GM23338 (cell line): ENCODE measurements around the gene CHCHD10.

Experiments
- CREB1 ChIP-seq: fragments of 250-450 bp; sonication (Bioruptor Pico); IDR thresholded peaks from 2 replicates; pipeline ENCODE4 v1.5.0; 2020; ENCODE audit warnings: low read depth, mild to moderate bottlenecking, moderate library complexity
- EZH2 ChIP-seq: fragments of 200-600 bp; sonication (generic); IDR thresholded peaks from one replicate; pipeline ENCODE4 v1.8.0; 2017; ENCODE audit warnings: antibody characterized with exemption, mild to moderate bottlenecking, low read depth; ENCODE audit not compliant: unreplicated experiment
- EZH2phosphoT487 ChIP-seq: fragments of 200-600 bp; sonication (generic); IDR thresholded peaks from one replicate; pipeline ENCODE4 v1.8.1; 2018; ENCODE audit warnings: antibody characterized with exemption; ENCODE audit not compliant: unreplicated experiment
- JUNB ChIP-seq: IDR thresholded peaks from one replicate; pipeline ENCODE4 v1.6.1; 2016; ENCODE audit warnings: antibody characterized with exemption; ENCODE audit not compliant: unreplicated experiment
- NANOG ChIP-seq: IDR thresholded peaks from 2 replicates; pipeline ENCODE4 v1.6.1; 2016; ENCODE audit warnings: antibody characterized with exemption, borderline replicate concordance
- POLR2AphosphoS5 ChIP-seq: IDR thresholded peaks from 2 replicates; pipeline ENCODE4 v1.6.1; 2016; ENCODE audit warnings: antibody characterized with exemption, low read depth
- STAT1 ChIP-seq: IDR thresholded peaks from one replicate; pipeline ENCODE4 v1.6.1; 2016; ENCODE audit warnings: antibody characterized with exemption; ENCODE audit not compliant: unreplicated experiment
- ZNF114 ChIP-seq: fragments of 250-450 bp; sonication (Bioruptor Pico); IDR thresholded peaks from 2 replicates; pipeline ENCODE4 v1.5.0; 2020; ENCODE audit warnings: mild to moderate bottlenecking, moderate library complexity
- ZNF331 ChIP-seq: fragments of 250-450 bp; sonication (Bioruptor Pico); IDR thresholded peaks from 2 replicates; pipeline ENCODE4 v1.5.0; 2020; ENCODE audit warnings: low read depth, mild to moderate bottlenecking, moderate library complexity
- TF ChIP-seq, protein P1 (sequence below), 2 experiments: fragments of 200-600 bp in 1 of 2; sonication (generic) in 1 of 2; conservative IDR thresholded peaks; 2 replicates each; pipeline versions ENCODE4 v1.5.1 to v1.6.1; 2016 to 2017; ENCODE audit warnings: antibody characterized with exemption in 2 of 2, low read depth in 2 of 2, mild to moderate bottlenecking in 2 of 2, moderate library complexity in 1 of 2
- TF ChIP-seq, protein P2 (sequence below): fragments of 250-450 bp; sonication (Bioruptor Pico); IDR thresholded peaks from 2 replicates; pipeline ENCODE4 v1.5.0; 2020; ENCODE audit warnings: mild to moderate bottlenecking, moderate library complexity
- TF ChIP-seq, protein P3 (sequence below): IDR thresholded peaks from one replicate; pipeline ENCODE4 v1.6.1; 2018; ENCODE audit warnings: antibody characterized with exemption; ENCODE audit not compliant: unreplicated experiment

DNA sequence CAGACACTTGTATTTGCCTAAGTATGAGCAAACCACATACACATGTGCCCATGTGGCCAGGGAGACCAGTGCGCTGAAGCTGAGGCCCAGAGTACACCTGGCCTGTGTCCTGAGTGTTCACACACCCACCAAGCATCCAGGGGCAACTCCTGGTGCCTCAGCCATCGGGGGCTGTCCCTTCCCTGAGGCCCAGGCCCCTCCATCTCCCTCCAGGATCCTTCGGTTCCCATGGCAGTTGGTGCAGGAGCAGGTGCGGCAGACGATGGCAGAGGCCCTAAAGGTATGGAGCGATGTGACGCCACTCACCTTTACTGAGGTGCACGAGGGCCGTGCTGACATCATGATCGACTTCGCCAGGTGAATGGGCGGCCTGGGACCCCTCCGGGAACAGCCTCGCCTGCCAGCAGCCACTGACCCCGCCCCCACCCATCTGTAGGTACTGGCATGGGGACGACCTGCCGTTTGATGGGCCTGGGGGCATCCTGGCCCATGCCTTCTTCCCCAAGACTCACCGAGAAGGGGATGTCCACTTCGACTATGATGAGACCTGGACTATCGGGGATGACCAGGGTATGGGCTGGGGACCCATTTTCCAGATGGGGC, 12.5 kb upstream of the CHCHD10 start:
- TF ChIP-seq, protein P1, sequence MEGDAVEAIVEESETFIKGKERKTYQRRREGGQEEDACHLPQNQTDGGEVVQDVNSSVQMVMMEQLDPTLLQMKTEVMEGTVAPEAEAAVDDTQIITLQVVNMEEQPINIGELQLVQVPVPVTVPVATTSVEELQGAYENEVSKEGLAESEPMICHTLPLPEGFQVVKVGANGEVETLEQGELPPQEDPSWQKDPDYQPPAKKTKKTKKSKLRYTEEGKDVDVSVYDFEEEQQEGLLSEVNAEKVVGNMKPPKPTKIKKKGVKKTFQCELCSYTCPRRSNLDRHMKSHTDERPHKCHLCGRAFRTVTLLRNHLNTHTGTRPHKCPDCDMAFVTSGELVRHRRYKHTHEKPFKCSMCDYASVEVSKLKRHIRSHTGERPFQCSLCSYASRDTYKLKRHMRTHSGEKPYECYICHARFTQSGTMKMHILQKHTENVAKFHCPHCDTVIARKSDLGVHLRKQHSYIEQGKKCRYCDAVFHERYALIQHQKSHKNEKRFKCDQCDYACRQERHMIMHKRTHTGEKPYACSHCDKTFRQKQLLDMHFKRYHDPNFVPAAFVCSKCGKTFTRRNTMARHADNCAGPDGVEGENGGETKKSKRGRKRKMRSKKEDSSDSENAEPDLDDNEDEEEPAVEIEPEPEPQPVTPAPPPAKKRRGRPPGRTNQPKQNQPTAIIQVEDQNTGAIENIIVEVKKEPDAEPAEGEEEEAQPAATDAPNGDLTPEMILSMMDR (conservative IDR thresholded peaks at IDR 0.05; ENCODE audit: low read depth in 2 of 2), result no peak
- TF ChIP-seq, protein P2, sequence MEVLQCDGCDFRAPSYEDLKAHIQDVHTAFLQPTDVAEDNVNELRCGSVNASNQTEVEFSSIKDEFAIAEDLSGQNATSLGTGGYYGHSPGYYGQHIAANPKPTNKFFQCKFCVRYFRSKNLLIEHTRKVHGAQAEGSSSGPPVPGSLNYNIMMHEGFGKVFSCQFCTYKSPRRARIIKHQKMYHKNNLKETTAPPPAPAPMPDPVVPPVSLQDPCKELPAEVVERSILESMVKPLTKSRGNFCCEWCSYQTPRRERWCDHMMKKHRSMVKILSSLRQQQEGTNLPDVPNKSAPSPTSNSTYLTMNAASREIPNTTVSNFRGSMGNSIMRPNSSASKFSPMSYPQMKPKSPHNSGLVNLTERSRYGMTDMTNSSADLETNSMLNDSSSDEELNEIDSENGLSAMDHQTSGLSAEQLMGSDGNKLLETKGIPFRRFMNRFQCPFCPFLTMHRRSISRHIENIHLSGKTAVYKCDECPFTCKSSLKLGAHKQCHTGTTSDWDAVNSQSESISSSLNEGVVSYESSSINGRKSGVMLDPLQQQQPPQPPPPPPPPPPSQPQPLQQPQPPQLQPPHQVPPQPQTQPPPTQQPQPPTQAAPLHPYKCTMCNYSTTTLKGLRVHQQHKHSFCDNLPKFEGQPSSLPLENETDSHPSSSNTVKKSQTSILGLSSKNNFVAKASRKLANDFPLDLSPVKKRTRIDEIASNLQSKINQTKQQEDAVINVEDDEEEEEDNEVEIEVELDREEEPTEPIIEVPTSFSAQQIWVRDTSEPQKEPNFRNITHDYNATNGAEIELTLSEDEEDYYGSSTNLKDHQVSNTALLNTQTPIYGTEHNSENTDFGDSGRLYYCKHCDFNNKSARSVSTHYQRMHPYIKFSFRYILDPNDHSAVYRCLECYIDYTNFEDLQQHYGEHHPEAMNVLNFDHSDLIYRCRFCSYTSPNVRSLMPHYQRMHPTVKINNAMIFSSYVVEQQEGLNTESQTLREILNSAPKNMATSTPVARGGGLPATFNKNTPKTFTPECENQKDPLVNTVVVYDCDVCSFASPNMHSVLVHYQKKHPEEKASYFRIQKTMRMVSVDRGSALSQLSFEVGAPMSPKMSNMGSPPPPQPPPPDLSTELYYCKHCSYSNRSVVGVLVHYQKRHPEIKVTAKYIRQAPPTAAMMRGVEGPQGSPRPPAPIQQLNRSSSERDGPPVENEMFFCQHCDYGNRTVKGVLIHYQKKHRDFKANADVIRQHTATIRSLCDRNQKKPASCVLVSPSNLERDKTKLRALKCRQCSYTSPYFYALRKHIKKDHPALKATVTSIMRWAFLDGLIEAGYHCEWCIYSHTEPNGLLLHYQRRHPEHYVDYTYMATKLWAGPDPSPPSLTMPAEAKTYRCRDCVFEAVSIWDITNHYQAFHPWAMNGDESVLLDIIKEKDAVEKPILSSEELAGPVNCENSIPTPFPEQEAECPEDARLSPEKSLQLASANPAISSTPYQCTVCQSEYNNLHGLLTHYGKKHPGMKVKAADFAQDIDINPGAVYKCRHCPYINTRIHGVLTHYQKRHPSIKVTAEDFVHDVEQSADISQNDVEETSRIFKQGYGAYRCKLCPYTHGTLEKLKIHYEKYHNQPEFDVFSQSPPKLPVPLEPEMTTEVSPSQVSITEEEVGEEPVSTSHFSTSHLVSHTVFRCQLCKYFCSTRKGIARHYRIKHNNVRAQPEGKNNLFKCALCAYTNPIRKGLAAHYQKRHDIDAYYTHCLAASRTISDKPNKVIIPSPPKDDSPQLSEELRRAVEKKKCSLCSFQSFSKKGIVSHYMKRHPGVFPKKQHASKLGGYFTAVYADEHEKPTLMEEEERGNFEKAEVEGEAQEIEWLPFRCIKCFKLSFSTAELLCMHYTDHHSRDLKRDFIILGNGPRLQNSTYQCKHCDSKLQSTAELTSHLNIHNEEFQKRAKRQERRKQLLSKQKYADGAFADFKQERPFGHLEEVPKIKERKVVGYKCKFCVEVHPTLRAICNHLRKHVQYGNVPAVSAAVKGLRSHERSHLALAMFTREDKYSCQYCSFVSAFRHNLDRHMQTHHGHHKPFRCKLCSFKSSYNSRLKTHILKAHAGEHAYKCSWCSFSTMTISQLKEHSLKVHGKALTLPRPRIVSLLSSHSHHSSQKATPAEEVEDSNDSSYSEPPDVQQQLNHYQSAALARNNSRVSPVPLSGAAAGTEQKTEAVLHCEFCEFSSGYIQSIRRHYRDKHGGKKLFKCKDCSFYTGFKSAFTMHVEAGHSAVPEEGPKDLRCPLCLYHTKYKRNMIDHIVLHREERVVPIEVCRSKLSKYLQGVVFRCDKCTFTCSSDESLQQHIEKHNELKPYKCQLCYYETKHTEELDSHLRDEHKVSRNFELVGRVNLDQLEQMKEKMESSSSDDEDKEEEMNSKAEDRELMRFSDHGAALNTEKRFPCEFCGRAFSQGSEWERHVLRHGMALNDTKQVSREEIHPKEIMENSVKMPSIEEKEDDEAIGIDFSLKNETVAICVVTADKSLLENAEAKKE (CRISPR knock-in tag), result no peak
- no peak for TF ChIP-seq POLR2AphosphoS5
- no peak for TF ChIP-seq CREB1
- TF ChIP-seq, protein P3, sequence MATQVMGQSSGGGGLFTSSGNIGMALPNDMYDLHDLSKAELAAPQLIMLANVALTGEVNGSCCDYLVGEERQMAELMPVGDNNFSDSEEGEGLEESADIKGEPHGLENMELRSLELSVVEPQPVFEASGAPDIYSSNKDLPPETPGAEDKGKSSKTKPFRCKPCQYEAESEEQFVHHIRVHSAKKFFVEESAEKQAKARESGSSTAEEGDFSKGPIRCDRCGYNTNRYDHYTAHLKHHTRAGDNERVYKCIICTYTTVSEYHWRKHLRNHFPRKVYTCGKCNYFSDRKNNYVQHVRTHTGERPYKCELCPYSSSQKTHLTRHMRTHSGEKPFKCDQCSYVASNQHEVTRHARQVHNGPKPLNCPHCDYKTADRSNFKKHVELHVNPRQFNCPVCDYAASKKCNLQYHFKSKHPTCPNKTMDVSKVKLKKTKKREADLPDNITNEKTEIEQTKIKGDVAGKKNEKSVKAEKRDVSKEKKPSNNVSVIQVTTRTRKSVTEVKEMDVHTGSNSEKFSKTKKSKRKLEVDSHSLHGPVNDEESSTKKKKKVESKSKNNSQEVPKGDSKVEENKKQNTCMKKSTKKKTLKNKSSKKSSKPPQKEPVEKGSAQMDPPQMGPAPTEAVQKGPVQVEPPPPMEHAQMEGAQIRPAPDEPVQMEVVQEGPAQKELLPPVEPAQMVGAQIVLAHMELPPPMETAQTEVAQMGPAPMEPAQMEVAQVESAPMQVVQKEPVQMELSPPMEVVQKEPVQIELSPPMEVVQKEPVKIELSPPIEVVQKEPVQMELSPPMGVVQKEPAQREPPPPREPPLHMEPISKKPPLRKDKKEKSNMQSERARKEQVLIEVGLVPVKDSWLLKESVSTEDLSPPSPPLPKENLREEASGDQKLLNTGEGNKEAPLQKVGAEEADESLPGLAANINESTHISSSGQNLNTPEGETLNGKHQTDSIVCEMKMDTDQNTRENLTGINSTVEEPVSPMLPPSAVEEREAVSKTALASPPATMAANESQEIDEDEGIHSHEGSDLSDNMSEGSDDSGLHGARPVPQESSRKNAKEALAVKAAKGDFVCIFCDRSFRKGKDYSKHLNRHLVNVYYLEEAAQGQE, result no peak
- no peak for TF ChIP-seq EZH2phosphoT487
- no peak for TF ChIP-seq EZH2
- TF ChIP-seq JUNB, result no peak
- no peak for TF ChIP-seq ZNF114 (CRISPR knock-in tag)
- TF ChIP-seq STAT1, result no peak
- TF ChIP-seq ZNF331 (CRISPR knock-in tag), result no peak
- no peak for TF ChIP-seq NANOG
